HepG2 (cell line): ENCODE data around the gene CAPN3. TPM values are rescaled to one million over a fixed set of nuclear protein-coding genes. Genes with fewer than 3 reads are reported as not detected.
A peak's percentile ranks its signal among the peaks of the same experiment; 100 is the strongest.

ENCODE experiments used
- DRAP1 ChIP-seq: IDR thresholded peaks from 2 replicates; pipeline ENCODE4 v1.6.1; 2016; ENCODE audit warnings: missing genetic modification reagents, missing compliant biosample characterization
- ETV6 ChIP-seq: sonication (generic); formaldehyde crosslinking; conservative IDR thresholded peaks from 2 replicates; pipeline ENCODE4 v1.4.0; 2020; ENCODE audit warnings: missing genetic modification reagents
- FOSL1 ChIP-seq: sonication (generic); formaldehyde crosslinking; IDR thresholded peaks from 2 replicates; pipeline ENCODE4 v1.9.0; 2021; ENCODE audit warnings: missing genetic modification reagents, borderline replicate concordance
- FOSL2 ChIP-seq: sonication (generic); formaldehyde crosslinking; IDR thresholded peaks from 2 replicates; pipeline ENCODE4 v1.4.0; 2020; ENCODE audit warnings: missing genetic modification reagents
- HBP1 ChIP-seq: IDR thresholded peaks from 2 replicates; pipeline ENCODE4 v1.6.1; 2016; ENCODE audit warnings: low read depth, control low read depth
- NFATC3 ChIP-seq: sonication (generic); formaldehyde crosslinking; IDR thresholded peaks from 2 replicates; pipeline ENCODE4 v1.5.1; 2020; ENCODE audit warnings: mild to moderate bottlenecking, missing genetic modification reagents
- RBAK ChIP-seq: sonication (generic); formaldehyde crosslinking; IDR thresholded peaks from 2 replicates; pipeline ENCODE4 v1.5.1; 2020; ENCODE audit warnings: mild to moderate bottlenecking, missing genetic modification reagents
- SP2 ChIP-seq: sonication (generic); formaldehyde crosslinking; IDR thresholded peaks from 2 replicates; pipeline ENCODE4 v1.5.1; 2020; ENCODE audit warnings: mild to moderate bottlenecking, missing genetic modification reagents
- SP4 ChIP-seq: sonication (generic); formaldehyde crosslinking; IDR thresholded peaks from 2 replicates; pipeline ENCODE4 v1.8.1; 2023; ENCODE audit warnings: mild to moderate bottlenecking, missing genetic modification reagents
- ZFP41 ChIP-seq: sonication (generic); formaldehyde crosslinking; IDR thresholded peaks from 2 replicates; pipeline ENCODE4 v1.4.0; 2020; ENCODE audit warnings: mild to moderate bottlenecking, missing genetic modification reagents, borderline replicate concordance
- ZNF224 ChIP-seq: sonication (generic); formaldehyde crosslinking; IDR thresholded peaks from 2 replicates; pipeline ENCODE4 v1.5.0; 2020; ENCODE audit warnings: mild to moderate bottlenecking, missing genetic modification reagents
- ZNF460 ChIP-seq: sonication (generic); formaldehyde crosslinking; IDR thresholded peaks from 2 replicates; pipeline ENCODE4 v1.5.1; 2020; ENCODE audit warnings: missing genetic modification reagents, mild to moderate bottlenecking, borderline replicate concordance
- ZNF788 ChIP-seq: sonication (generic); formaldehyde crosslinking; IDR thresholded peaks from 2 replicates; pipeline ENCODE4 v1.5.0; 2020; ENCODE audit warnings: mild to moderate bottlenecking, missing genetic modification reagents, borderline replicate concordance
- ZSCAN31 ChIP-seq: sonication (generic); formaldehyde crosslinking; IDR thresholded peaks from 2 replicates; pipeline ENCODE4 v1.5.0; 2020; ENCODE audit warnings: low read depth, mild to moderate bottlenecking, missing genetic modification reagents
- polyA plus RNA-seq, 8 experiments: library from polyadenylated mRNA; depleted of rRNA in 3 of 8; stranded (reverse) in 7 of 8; unstranded in 1 of 8; fragments of >200 nt; fragmentation: Illumina TruSeq in 4 of 8; extraction: Trizol in 4 of 8; gene quantifications; 2 replicates each; pipeline versions ENCODE4 v1.2.1 to v1.2.3, GENCODE V29; 2011 to 2016; ENCODE audit warnings: low read depth in 4 of 8, missing spikeins in 1 of 8, mixed read lengths in 1 of 8; ENCODE audit not compliant: insufficient read depth in 1 of 8
- total RNA-seq, 5 experiments: library from RNA; depleted of rRNA; stranded (reverse); fragments of >200 nt; fragmentation: Illumina TruSeq; extraction: Trizol; gene quantifications; 2 replicates each; pipeline ENCODE4 v1.2.3, GENCODE V29; 2016; ENCODE audit warnings: low read depth in 1 of 5
- TF ChIP-seq, protein P1 (sequence below): sonication (generic); formaldehyde crosslinking; IDR thresholded peaks from 2 replicates; pipeline ENCODE4 v1.8.1; 2022; ENCODE audit warnings: mild to moderate bottlenecking, missing genetic modification reagents
- TF ChIP-seq, protein P2 (sequence below), 2 experiments: sonication (generic) in 1 of 2; formaldehyde crosslinking in 1 of 2; IDR thresholded peaks; 2 replicates each; pipeline versions ENCODE4 v1.6.1 to v1.9.0; 2014 to 2022; ENCODE audit warnings: antibody characterized with exemption in 1 of 2, borderline replicate concordance in 1 of 2, inconsistent platforms in 1 of 2, low read depth in 1 of 2, missing genetic modification reagents in 1 of 2

The CAPN3 gene
- total and polyA plus RNA-seq, 2 of the 13 experiments (the other 11 are each of a cell fraction or from before 2014, with no cell fraction given) = 1.3 to 4.6 TPM

GRCh38 chr15:42392309-42393024 lies 33.2 kb downstream of the CAPN3 start (continued):
- TF ChIP-seq, protein P1, sequence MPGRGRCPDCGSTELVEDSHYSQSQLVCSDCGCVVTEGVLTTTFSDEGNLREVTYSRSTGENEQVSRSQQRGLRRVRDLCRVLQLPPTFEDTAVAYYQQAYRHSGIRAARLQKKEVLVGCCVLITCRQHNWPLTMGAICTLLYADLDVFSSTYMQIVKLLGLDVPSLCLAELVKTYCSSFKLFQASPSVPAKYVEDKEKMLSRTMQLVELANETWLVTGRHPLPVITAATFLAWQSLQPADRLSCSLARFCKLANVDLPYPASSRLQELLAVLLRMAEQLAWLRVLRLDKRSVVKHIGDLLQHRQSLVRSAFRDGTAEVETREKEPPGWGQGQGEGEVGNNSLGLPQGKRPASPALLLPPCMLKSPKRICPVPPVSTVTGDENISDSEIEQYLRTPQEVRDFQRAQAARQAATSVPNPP (CRISPR knock-in tag) = peak; percentile 51; the same call in 1 of the 2 replicates
- 0 out of 2 replicates have a peak, but pooled peaks have one; percentile 71 for TF ChIP-seq ZNF224 (CRISPR knock-in tag)
- 0 out of 2 replicates have a peak, but pooled peaks have one; percentile 59 for TF ChIP-seq HBP1
- TF ChIP-seq SP4 (CRISPR knock-in tag) = peak; percentile 74; the same call in 1 of the 2 replicates
- TF ChIP-seq NFATC3 = 0 out of 2 replicates have a peak, but pooled peaks have one; percentile 21
- TF ChIP-seq ZNF788 (CRISPR knock-in tag) = peak; percentile 82; the same call in 1 of the 2 replicates
- TF ChIP-seq DRAP1 (CRISPR knock-in tag) = peak; percentile 76
- TF ChIP-seq, protein P2, sequence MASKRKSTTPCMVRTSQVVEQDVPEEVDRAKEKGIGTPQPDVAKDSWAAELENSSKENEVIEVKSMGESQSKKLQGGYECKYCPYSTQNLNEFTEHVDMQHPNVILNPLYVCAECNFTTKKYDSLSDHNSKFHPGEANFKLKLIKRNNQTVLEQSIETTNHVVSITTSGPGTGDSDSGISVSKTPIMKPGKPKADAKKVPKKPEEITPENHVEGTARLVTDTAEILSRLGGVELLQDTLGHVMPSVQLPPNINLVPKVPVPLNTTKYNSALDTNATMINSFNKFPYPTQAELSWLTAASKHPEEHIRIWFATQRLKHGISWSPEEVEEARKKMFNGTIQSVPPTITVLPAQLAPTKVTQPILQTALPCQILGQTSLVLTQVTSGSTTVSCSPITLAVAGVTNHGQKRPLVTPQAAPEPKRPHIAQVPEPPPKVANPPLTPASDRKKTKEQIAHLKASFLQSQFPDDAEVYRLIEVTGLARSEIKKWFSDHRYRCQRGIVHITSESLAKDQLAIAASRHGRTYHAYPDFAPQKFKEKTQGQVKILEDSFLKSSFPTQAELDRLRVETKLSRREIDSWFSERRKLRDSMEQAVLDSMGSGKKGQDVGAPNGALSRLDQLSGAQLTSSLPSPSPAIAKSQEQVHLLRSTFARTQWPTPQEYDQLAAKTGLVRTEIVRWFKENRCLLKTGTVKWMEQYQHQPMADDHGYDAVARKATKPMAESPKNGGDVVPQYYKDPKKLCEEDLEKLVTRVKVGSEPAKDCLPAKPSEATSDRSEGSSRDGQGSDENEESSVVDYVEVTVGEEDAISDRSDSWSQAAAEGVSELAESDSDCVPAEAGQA (IDR thresholded peaks at IDR 0.05; ENCODE audit: low read depth) = peak; percentile 73
- TF ChIP-seq, protein P2 (CRISPR knock-in tag; IDR thresholded peaks at IDR 0.05; ENCODE audit: borderline replicate concordance) = no peak
- TF ChIP-seq FOSL1 = no peak
- TF ChIP-seq RBAK = no peak
- TF ChIP-seq SP2 (CRISPR knock-in tag) = no peak
- no peak; the same call in 1 of the 2 replicates for TF ChIP-seq ZNF460 (CRISPR knock-in tag)
- TF ChIP-seq ZSCAN31 (CRISPR knock-in tag) = peak; percentile 86; the same call in 1 of the 2 replicates
- peak; percentile 54 for TF ChIP-seq FOSL2 (CRISPR knock-in tag)
- peak; percentile 59; the same call in 1 of the 2 replicates for TF ChIP-seq ETV6 (CRISPR knock-in tag)
- no peak for TF ChIP-seq ZFP41
